Type B pancreatic cell (in vitro differentiated cells): ENCODE measurements around the gene CNTNAP2. TPM values are rescaled to one million over a fixed set of nuclear protein-coding genes. Genes with fewer than 3 reads are reported as not detected.

ENCODE experiments used
- DNase-seq: peaks from one replicate; pipeline ENCODE4 v3.0.0; 2021; ENCODE audit warnings: mixed read lengths; ENCODE audit not compliant: unreplicated experiment; ENCODE audit errors: extremely low spot score
- H3K27ac Mint-ChIP-seq: 2 replicates; pipeline ENCODE4 v1.8.0; 2021; ENCODE audit warnings: mild to moderate bottlenecking, mixed read lengths
- H3K27me3 Mint-ChIP-seq: 2 replicates; pipeline ENCODE4 v1.8.0; 2021; ENCODE audit warnings: mixed read lengths
- H3K36me3 Mint-ChIP-seq: 2 replicates; pipeline ENCODE4 v1.8.0; 2021; ENCODE audit warnings: mixed read lengths
- H3K4me1 Mint-ChIP-seq: one replicate; pipeline ENCODE4 v1.8.0; 2021; ENCODE audit warnings: mixed read lengths; ENCODE audit not compliant: unreplicated experiment
- H3K4me3 Mint-ChIP-seq: 2 replicates; pipeline ENCODE4 v1.8.0; 2021; ENCODE audit warnings: mild to moderate bottlenecking, mixed read lengths
- H3K9me3 Mint-ChIP-seq: 2 replicates; pipeline ENCODE4 v1.8.0; 2021; ENCODE audit warnings: mixed read lengths
- CTCF ChIP-seq: fragments of 200-600 bp; sonication (generic); conservative IDR thresholded peaks from 2 replicates; pipeline ENCODE4 v1.5.0; 2021; ENCODE audit warnings: antibody characterized with exemption, mild to moderate bottlenecking
- total RNA-seq: library from RNA; stranded (reverse); gene quantifications from 2 replicates; pipeline ENCODE4 v1.2.1, GENCODE V29; 2021; ENCODE audit warnings: low replicate concordance

The CNTNAP2 gene
- total RNA-seq, 1 donor from 2014 or later, result 26.8 TPM

- Mint-ChIP-seq H3K4me3 (no peak overlapping the region), H3K4me1 (no peaks in the 10 kb centered on the region), H3K27ac (no peak overlapping the region), H3K36me3 (no peaks in the 10 kb centered on the region), H3K9me3 (peaks cover 11% of the 10 kb centered on the region), H3K27me3 (no peaks in the 10 kb centered on the region)
- no peak for TF ChIP-seq CTCF
- DNase-seq, result no peak
Observed at GRCh38 chr7:147438216-147438615, 1321.6 kb downstream of the CNTNAP2 start.

DNA sequence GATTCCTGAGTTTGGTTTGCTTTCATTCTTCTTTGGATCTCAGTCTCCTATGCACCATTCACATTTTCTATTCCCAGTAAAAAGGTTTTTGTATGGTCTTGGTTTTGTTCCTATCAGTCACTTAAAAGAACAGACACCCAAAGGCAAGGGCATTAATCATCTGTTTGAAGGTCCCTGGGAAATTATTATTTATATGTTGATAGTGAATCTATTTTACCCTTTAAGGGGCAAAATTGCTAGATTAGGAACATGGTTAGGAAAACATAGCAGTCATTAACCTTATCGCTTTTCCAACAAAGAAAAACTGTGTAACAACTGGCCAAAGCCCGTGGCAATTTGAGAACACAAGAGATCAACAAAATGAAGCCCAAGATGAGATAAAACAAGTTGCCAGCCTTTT, 1327.3 kb downstream of the CNTNAP2 start:
- no peaks in the 10 kb centered on the region for H3K4me1 Mint-ChIP-seq
- no peaks in the 10 kb centered on the region for H3K36me3 Mint-ChIP-seq
- no peak overlapping the region for H3K4me3 Mint-ChIP-seq
- no peaks in the 10 kb centered on the region for H3K27me3 Mint-ChIP-seq
- H3K27ac Mint-ChIP-seq, result no peak overlapping the region
- no peak for TF ChIP-seq CTCF
- DNase-seq, result no peak
- H3K9me3 Mint-ChIP-seq, result peaks cover 7% of the 10 kb centered on the region

DNA sequence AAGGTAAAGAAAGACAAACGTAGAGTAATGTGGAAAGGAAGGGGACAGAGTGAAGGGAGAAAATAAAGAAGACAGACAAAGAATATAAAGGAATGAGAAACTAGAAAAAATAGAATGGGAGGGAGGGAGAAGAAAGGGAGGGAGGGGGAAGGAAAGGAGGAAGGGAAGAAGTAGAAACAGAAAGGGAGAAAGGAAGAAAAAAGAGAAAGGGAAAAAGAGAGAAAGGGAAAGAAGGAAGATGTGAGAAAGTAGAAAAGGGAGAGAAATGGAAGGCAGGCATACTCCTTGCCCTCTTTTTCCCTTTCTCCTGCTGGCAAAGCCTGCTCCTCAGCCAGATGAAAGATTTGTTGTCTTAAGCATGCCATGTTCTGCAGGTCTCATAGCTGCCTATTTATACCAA, 1336.2 kb downstream of the CNTNAP2 start:
- Mint-ChIP-seq H3K27ac (no peak overlapping the region), H3K4me3 (no peak overlapping the region), H3K9me3 (no peaks in the 10 kb centered on the region), H3K27me3 (no peaks in the 10 kb centered on the region), H3K4me1 (no peaks in the 10 kb centered on the region), H3K36me3 (no peaks in the 10 kb centered on the region)
- no peak for TF ChIP-seq CTCF
- DNase-seq, result no peak

DNA sequence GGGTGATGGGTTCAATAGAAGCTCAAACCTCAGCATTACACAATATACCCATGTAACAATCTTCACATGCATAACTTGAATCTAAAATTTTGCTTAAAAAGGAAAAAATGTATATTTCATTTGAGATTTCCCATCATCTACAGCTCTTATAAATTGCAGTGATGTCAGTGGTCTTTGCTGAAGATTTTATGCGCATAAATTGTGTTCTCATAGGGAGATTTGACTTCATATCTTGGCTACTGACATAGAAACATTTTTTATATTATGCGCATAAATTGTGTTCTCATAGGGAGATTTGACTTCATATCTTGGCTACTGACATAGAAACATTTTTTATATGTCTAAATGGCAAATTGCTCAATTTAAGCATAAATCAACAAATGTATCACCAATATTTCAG, 1348.6 kb downstream of the CNTNAP2 start:
- no peaks in the 10 kb centered on the region for H3K4me1 Mint-ChIP-seq
- peaks cover under 1% of the 10 kb centered on the region for H3K27me3 Mint-ChIP-seq
- H3K36me3 Mint-ChIP-seq, result no peaks in the 10 kb centered on the region

GRCh38 chr7:147472556-147472955, 1356.0 kb downstream of the CNTNAP2 start:
- no peak for DNase-seq
- no peak overlapping the region for H3K27ac Mint-ChIP-seq
- H3K4me3 Mint-ChIP-seq, result no peak overlapping the region
- TF ChIP-seq CTCF, result no peak
- H3K36me3 Mint-ChIP-seq, result no peaks in the 10 kb centered on the region
- H3K27me3 Mint-ChIP-seq, result peaks cover 3% of the 10 kb centered on the region
- H3K4me1 Mint-ChIP-seq, result no peaks in the 10 kb centered on the region
- no peaks in the 10 kb centered on the region for H3K9me3 Mint-ChIP-seq

More for the DNA sequence above, 1348.6 kb downstream of the CNTNAP2 start:
- no peak overlapping the region for H3K27ac Mint-ChIP-seq
- TF ChIP-seq CTCF, result no peak
- no peaks in the 10 kb centered on the region for H3K9me3 Mint-ChIP-seq
- no peak for DNase-seq
- no peak overlapping the region for H3K4me3 Mint-ChIP-seq

- Mint-ChIP-seq H3K4me3 (no peak overlapping the region), H3K9me3 (no peaks in the 10 kb centered on the region), H3K4me1 (peaks cover 4% of the 10 kb centered on the region), H3K36me3 (no peaks in the 10 kb centered on the region), H3K27ac (no peak overlapping the region), H3K27me3 (peaks cover 7% of the 10 kb centered on the region)
- no peak for TF ChIP-seq CTCF
- DNase-seq, result no peak
Observed at GRCh38 chr7:147474862-147475261, 1358.3 kb downstream of the CNTNAP2 start.
